NT2/D1 (cell line): ENCODE results near the gene LANCL3.

Experiments
- SUZ12 ChIP-seq: IDR thresholded peaks from 2 replicates; pipeline ENCODE4 v1.6.1; 2011; ENCODE audit not compliant: insufficient read length, insufficient read depth; ENCODE audit errors: extremely low read depth
- YY1 ChIP-seq: IDR thresholded peaks from 2 replicates; pipeline ENCODE4 v1.6.1; 2011; ENCODE audit not compliant: insufficient read length, insufficient read depth
- ZNF274 ChIP-seq: IDR thresholded peaks from 2 replicates; pipeline ENCODE4 v1.6.1; 2011; ENCODE audit warnings: mild to moderate bottlenecking, low read depth, low read length

DNA sequence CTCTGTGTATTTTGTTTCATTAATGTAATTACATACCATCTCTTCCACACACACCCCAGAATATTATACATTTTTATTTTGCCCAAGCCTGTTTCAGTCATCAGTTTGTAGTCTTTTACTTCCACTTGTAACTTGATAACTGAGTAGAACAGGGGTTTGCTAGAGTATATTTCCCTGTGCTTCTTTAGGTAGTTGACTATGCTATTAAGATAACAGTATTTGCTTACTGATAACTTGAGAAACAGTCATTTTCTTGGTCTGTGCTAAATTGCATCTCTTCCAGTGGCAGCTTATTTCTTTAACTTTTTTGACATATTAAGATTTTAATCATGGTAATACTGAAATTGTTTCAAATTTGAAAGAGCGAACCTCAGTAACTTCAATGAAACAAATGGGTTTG is 107.1 kb downstream of the LANCL3 start:
- TF ChIP-seq ZNF274 (no peak), SUZ12 (no peak), YY1 (no peak)
